DMS79 (cell line): ENCODE measurements around the gene SPIRE2.
"Not testable (repeated sequence)": the region's sequence is repeated elsewhere in the genome, so short reads cannot be mapped to it uniquely, and the experiment has no call there.

ENCODE experiments used
- DNase-seq: peaks from one replicate; lab custom pipeline; 2025; lab: John Stamatoyannopoulos, UW

Gene SPIRE2

DNA sequence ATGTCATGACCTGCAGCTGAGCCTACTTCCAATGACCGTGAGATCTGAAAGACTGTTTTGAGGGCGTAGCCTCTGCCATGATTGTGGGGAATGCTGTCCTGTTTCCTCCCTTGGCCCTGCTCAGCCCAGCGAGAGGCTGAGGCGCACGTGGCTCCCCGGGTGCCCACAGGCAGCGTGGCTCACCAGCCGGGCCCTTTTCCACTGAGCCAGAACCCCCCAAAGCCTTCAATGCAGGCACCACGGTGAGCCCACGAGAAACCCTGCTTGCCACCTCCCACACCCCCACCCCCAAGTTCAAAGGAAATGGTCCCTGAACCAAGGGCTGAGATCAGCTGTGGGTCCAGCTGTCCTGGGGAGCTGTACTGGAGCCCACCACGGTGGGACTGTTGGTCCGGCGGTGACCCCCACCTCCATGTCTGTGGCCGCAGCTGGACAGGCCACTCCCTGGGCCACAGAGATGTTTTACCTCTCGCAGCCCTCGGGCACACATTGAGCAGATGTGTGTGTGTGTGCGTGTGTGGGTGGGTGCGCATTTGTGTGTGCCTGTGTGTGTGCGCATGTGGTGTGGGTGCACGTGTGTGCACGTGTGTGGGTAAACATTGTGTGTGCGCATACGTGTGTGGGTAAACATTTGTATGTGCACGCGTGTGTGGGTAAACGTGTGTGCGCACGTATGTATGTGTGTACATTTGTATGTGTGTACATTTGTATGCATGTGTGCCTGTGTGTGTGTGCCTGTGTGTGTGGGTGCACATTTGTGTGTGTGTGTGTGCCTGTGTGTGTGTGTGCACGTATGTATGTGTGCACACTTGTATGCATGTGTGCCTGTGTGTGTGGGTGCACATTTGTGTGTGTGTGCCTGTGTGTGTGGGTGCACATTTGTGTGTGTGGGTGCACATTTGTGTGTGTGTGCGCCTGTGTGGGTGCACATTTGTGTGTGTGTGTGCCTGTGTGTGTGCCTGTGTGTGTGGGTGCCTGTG lies 85.4 kb downstream of the SPIRE2 start:
- DNase-seq = no peak

- not testable (repeated sequence) for DNase-seq
These were observed 86.5 kb downstream of the SPIRE2 start for GRCh38 chr16:89914642-89915285.

GRCh38 chr16:89915303-89916232 lies 87.3 kb downstream of the SPIRE2 start:
- no peak for DNase-seq

DNA sequence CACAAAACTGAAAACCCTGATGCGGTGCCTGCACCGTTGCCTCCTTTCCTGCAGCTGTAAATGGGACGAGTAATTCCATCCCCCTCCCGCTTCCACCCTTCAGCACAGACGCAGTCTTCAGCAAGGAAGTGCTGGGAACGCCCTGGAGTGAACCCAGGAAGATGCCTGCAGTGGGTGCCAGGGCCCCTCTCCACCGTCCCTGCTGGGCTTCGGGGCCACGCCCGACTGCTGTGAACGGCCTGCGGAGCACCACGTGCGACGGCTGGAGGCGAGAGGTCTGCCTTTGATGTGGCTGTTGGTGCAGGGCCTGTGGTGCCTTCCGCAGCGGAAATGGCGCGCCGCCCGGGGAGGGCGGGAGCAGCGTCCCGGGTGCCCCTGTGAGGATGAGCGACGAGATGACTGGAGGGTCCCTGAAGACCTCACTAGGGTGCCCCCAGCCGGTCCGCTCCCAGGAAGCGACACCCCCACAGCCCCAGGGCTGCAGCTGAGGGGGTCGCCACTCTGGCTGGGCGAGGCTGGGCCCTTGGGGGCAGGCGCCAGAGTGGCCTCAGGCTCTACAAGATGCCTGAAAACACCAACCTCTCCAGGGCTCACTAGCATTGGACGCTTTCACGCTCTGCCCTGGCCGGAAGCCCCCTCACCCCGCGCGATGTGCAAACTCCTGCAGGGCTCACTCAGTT lies 89.6 kb downstream of the SPIRE2 start:
- DNase-seq = no peak

GRCh38 chr16:89918453-89919347 lies 90.4 kb downstream of the SPIRE2 start, which contains the start of gene MC1R:
TSS of gene MC1R (plus strand) at chr16:89918862. CDS start at chr16:89919259, 397 bp downstream.
- DNase-seq = no peak

DNA sequence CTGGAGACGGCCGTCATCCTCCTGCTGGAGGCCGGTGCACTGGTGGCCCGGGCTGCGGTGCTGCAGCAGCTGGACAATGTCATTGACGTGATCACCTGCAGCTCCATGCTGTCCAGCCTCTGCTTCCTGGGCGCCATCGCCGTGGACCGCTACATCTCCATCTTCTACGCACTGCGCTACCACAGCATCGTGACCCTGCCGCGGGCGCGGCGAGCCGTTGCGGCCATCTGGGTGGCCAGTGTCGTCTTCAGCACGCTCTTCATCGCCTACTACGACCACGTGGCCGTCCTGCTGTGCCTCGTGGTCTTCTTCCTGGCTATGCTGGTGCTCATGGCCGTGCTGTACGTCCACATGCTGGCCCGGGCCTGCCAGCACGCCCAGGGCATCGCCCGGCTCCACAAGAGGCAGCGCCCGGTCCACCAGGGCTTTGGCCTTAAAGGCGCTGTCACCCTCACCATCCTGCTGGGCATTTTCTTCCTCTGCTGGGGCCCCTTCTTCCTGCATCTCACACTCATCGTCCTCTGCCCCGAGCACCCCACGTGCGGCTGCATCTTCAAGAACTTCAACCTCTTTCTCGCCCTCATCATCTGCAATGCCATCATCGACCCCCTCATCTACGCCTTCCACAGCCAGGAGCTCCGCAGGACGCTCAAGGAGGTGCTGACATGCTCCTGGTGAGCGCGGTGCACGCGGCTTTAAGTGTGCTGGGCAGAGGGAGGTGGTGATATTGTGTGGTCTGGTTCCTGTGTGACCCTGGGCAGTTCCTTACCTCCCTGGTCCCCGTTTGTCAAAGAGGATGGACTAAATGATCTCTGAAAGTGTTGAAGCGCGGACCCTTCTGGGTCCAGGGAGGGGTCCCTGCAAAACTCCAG lies 91.5 kb downstream of the SPIRE2 start:
- no peak for DNase-seq

DNA sequence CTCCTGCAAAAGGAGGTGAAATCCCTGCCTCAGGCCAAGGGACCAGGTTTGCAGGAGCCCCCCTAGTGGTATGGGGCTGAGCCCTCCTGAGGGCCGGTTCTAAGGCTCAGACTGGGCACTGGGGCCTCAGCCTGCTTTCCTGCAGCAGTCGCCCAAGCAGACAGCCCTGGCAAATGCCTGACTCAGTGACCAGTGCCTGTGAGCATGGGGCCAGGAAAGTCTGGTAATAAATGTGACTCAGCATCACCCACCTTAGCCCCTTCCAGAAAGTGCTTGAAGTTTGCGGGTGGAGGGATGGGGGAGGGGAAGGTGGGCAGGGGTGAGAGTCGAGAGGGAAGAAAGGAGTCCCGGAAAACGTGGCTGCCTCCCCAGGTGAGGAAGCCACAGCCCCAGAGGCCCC lies 92.4 kb downstream of the SPIRE2 start:
- DNase-seq = no peak
